ENCODE results near the gene RSPH3.
"Not testable (repeated sequence)": the region's sequence is repeated elsewhere in the genome, so short reads cannot be mapped to it uniquely, and the experiment has no call there.

Gene RSPH3

GRCh38 chr6:159038914-159039884, 39.2 kb upstream of the RSPH3 start:
- no peak for TF ChIP-seq CTCF (IDR thresholded peaks at IDR 0.05; ENCODE audit: unreplicated experiment in 3 of 3)
- Mint-ChIP-seq H3K27me3 (ENCODE audit: low read depth) (peaks cover 4% of the 10 kb centered on the region), H3K4me1 (peaks cover 8% of the 10 kb centered on the region), H3K9me3 (no peaks in the 10 kb centered on the region), H3K36me3 (ENCODE audit: low read depth) (no peaks in the 10 kb centered on the region), H3K27ac (no peak overlapping the region), H3K4me3 (no peak overlapping the region)

GRCh38 chr6:159038318-159038717, 38.3 kb upstream of the RSPH3 start:
- H3K36me3 Mint-ChIP-seq (ENCODE audit: low read depth); H3K27ac Mint-ChIP-seq; H3K27me3 Mint-ChIP-seq (ENCODE audit: low read depth); H3K4me1 Mint-ChIP-seq; H3K9me3 Mint-ChIP-seq; H3K4me3 Mint-ChIP-seq: not testable (repeated sequence)

GRCh38 chr6:159037756-159038290, 37.8 kb upstream of the RSPH3 start:
- Mint-ChIP-seq H3K4me3 (no peak overlapping the region), H3K4me1 (peaks cover 8% of the 10 kb centered on the region), H3K27me3 (ENCODE audit: low read depth) (peaks cover 4% of the 10 kb centered on the region), H3K27ac (no peak overlapping the region), H3K36me3 (ENCODE audit: low read depth) (no peaks in the 10 kb centered on the region), H3K9me3 (no peaks in the 10 kb centered on the region)
- TF ChIP-seq CTCF (IDR thresholded peaks at IDR 0.05; ENCODE audit: unreplicated experiment in 3 of 3), result no peak

- no peak for TF ChIP-seq CTCF (IDR thresholded peaks at IDR 0.05; ENCODE audit: unreplicated experiment in 3 of 3)
- no peaks in the 10 kb centered on the region for H3K27me3 Mint-ChIP-seq (ENCODE audit: low read depth)
- no peak overlapping the region for H3K4me3 Mint-ChIP-seq
- H3K36me3 Mint-ChIP-seq (ENCODE audit: low read depth), result no peaks in the 10 kb centered on the region
- peaks cover 8% of the 10 kb centered on the region for H3K4me1 Mint-ChIP-seq
- H3K9me3 Mint-ChIP-seq, result no peaks in the 10 kb centered on the region
- H3K27ac Mint-ChIP-seq, result no peak overlapping the region
These were observed 36.7 kb upstream of the RSPH3 start for GRCh38 chr6:159036673-159037072.

GRCh38 chr6:159035891-159036290, 35.9 kb upstream of the RSPH3 start:
- peaks cover 8% of the 10 kb centered on the region for H3K4me1 Mint-ChIP-seq

More at GRCh38 chr6:159035891-159036290, 35.9 kb upstream of the RSPH3 start:
- Mint-ChIP-seq H3K27ac (no peak overlapping the region), H3K4me3 (no peak overlapping the region), H3K9me3 (no peaks in the 10 kb centered on the region), H3K36me3 (ENCODE audit: low read depth) (no peaks in the 10 kb centered on the region), H3K27me3 (ENCODE audit: low read depth) (no peaks in the 10 kb centered on the region)
- TF ChIP-seq CTCF (IDR thresholded peaks at IDR 0.05; ENCODE audit: unreplicated experiment in 3 of 3), result no peak
